ENCODE data around the gene SGMS1. TPM values are rescaled to one million over a fixed set of nuclear protein-coding genes. Genes with fewer than 3 reads are reported as not detected.
"Not testable (repeated sequence)": the region's sequence is repeated elsewhere in the genome, so short reads cannot be mapped to it uniquely, and the experiment has no call there.

SGMS1 gene
- total RNA-seq, 1 donor from 2014 or later, result 37.2 TPM

DNA sequence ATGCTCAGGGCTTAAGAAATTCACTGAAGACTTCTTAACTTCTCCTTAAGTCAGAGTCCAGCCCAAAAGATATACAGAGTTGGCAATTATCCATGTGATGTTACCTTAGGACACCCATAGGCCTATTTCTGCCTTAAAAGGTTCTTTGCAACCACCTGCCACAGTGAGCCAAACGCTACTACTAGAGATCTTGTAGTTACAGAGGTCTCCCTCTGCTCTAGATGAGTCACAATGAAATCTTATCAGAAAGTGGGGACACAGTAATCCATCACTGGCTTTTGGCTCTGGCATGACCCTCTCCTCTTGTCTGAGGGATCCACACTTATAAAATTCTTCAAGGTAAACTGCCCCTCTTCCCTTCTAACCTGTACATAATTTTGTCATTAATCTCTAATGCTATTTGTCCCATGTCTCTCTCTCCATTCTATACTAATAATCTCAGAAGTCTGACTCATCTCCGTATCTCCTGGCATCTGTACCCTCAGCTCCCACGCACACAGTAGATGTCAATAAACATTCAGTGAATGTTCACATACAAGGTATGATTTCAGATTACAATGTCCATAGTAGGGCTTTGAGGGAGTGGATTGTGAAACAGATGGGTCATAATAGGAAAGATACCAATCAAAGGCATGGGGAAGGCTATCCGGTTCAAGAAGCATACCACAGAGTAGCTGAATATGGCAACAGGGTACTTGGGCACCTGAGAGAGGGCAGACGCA, 112.1 kb downstream of the SGMS1 start:
- DNase-seq (ENCODE audit: low spot score), result no peak

GRCh38 chr10:50510517-50511473, 113.0 kb downstream of the SGMS1 start:
- no peak for DNase-seq (ENCODE audit: low spot score)

DNA sequence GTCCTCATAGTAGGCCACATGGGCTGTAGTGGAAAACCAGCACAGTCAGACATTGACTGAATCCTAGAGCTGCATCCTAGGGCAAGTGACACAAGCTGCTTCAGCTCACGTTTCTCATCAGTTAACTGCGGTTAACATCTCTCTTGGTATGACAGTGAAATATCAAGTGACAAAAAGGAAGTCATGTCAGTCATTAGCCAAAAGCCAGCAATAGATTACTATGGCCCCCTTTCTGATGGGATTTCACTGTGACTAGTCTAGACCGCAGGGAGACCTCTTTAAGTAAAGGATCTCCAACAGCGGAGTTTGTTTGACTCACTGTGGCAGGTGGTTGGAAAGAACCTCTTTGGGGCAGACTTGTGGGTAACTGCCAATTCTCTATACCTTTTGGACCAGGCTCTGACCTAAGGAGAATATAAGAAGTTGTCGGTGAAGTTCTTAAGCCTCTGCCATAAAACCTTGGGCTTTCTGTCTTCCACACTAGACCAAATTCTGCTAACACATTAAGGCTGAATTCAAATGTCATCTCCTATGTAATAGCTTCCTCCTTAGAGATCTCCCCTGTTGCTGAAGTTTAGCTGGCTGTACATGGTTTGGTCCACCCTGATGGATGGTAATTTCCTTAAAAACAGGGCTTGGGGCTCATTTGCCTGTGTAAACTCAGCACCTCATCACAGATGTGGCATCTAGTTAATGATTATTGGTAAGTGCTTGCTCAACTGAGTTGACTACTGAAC, 115.3 kb downstream of the SGMS1 start:
- DNase-seq (ENCODE audit: low spot score), result no peak

- no peak for DNase-seq (ENCODE audit: low spot score)
Measured at GRCh38 chr10:50506861-50507573, 116.7 kb downstream of the SGMS1 start.

GRCh38 chr10:50504389-50504788, 119.4 kb downstream of the SGMS1 start:
- no peak for DNase-seq (ENCODE audit: low spot score)

DNA sequence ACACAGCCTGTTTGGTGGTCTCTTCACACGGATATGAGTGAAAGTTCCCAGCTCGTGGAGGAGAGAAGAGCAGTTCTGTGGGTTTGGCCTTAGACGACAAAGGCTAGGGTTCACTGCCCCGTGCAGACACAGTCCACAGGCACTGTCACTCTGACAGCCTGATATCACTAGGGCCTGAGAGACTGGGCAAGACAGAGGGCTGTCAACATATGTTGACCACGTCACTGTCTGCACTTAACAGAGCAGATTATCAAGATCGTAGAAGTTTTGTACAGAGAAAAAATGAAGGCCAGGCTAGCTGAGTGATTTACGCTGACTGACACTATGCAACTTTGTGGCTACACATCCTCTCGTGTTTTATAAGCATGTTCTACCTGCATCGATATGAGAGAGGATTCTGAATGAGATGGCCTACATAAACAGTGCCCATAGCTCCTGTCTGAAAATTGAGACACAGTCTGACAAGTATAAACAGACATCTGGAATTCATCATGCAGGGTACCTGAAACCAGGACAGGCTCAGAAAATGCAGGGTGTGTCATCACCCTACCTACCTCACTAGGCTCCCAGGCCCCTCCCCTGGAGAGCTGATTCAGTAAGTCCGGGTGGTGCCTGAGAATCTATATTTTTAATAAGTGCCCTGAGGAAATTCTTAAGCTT, 120.0 kb downstream of the SGMS1 start:
- no peak for DNase-seq (ENCODE audit: low spot score)

GRCh38 chr10:50503156-50503555, 120.6 kb downstream of the SGMS1 start:
- not testable (repeated sequence) for DNase-seq (ENCODE audit: low spot score)

DNA sequence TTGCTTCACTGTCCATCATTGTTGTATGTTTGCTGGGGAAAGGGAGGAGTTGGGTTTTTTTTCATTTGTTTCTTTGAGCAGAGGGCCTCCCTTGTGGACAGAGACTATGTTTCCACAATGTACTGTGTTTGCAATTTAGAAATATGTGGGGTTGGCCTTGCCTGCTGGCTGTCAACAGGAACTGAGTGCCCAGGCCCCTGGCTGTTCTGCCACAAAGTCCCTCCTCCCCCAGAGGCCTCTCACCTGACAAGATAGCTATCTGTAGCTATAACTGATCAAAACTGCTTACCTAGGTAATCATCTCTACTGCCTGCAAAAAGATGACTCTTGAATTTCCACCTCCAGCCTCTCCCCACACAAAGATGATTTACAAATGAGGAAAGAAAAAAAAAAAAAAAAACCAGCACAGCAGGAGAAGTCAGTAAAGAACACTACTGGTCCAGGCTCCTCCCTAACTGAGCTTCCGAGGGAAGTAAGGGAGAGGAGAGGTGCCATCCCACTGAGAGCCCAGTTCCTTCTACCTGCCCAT, 121.8 kb downstream of the SGMS1 start:
- DNase-seq (ENCODE audit: low spot score), result no peak

GRCh38 chr10:50501478-50501877, 122.3 kb downstream of the SGMS1 start:
- no peak for DNase-seq (ENCODE audit: low spot score)

DNA sequence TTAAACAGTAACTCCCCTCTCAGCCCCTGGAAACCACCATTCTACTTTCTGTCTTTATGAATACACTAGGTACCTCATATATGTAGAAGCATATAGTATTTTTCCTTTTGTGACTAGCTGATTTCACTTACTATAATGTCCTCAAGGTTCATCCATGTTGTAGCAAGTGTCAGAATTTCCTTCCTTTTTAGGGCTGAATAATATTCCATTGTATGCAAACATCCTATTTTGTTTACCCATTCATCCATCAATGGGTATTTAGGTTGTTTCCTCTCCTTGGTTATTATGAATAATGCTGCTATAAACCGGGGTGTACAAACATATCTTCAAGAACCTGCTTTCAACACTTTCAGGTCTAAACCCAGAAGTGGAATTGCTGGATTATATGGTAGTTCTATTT, 125.3 kb downstream of the SGMS1 start:
- no peak for DNase-seq (ENCODE audit: low spot score)

DNA sequence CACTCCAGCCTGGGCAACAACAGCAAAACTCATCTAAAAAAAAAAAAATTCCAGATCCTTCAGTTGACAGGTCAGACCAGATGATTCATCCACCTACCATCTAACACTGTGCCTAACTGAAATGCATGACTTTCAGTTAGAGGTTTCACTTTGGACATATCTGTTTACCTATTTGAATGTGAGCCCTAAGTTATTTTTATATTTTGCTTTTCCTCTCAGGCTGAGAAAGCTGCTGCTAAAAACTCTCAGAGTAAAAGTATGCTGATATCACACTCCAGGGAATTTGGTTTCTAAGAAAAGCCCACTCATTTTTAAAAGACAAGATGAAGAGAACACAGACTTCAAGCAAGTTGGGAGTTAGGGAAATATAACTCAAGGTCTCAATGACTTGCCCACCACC, 126.0 kb downstream of the SGMS1 start:
- DNase-seq (ENCODE audit: low spot score), result no peak

DNA sequence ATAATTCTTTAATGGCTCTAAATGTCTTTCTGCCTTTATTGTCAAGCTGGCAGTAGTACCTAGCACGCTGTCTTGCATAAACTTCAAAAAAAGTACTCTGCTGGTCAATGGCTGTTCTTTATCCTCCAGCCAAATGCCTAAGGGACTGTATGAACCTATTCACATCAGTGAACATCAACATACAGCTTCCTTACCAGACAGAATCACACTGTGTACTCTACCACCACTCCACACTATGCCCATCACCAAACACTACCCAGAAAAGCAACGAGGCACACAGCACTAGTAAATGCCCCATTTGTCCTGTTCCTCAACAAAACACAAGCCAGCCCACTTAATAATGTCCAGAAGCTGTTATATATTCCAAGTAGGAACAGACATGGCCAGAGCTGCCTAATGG, 127.5 kb downstream of the SGMS1 start:
- DNase-seq (ENCODE audit: low spot score), result no peak

DNA sequence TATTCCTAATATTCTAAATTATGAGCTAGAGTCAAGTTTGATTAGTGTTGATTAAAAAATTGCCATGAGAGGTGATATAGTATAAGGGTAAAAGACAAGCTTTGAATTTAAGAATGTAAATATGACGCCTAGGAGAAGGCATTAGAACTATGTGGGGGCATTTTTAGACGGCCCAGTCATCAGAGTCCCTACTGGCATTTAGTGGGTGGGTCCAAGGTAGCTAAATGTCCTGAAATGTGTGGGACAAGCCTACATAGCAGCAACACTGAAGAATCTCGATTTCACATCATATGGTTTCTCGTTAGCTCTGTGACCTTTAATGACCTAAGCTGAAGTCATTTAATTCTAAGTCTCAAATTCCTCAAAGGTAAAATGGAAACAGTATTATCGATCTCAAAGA, 133.5 kb downstream of the SGMS1 start:
- DNase-seq (ENCODE audit: low spot score), result no peak

DNA sequence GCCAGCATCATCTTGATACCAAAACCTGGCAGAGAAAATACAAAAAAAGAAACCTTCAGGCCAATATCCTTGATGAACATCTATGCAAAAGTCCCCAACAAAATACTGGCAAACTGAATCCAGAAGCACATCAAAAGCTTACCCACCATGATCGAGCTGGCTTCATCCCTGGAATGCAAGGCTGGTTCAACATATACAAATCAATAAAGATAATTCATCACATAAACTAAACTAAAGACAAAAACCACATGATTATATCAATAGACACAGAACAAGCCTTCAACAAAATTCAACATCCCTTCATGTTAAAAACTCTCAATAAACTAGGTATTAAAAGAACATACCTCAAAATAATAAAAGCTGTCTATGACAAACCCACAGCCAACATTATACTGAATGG, 139.2 kb downstream of the SGMS1 start:
- DNase-seq (ENCODE audit: low spot score), result not testable (repeated sequence)

DNA sequence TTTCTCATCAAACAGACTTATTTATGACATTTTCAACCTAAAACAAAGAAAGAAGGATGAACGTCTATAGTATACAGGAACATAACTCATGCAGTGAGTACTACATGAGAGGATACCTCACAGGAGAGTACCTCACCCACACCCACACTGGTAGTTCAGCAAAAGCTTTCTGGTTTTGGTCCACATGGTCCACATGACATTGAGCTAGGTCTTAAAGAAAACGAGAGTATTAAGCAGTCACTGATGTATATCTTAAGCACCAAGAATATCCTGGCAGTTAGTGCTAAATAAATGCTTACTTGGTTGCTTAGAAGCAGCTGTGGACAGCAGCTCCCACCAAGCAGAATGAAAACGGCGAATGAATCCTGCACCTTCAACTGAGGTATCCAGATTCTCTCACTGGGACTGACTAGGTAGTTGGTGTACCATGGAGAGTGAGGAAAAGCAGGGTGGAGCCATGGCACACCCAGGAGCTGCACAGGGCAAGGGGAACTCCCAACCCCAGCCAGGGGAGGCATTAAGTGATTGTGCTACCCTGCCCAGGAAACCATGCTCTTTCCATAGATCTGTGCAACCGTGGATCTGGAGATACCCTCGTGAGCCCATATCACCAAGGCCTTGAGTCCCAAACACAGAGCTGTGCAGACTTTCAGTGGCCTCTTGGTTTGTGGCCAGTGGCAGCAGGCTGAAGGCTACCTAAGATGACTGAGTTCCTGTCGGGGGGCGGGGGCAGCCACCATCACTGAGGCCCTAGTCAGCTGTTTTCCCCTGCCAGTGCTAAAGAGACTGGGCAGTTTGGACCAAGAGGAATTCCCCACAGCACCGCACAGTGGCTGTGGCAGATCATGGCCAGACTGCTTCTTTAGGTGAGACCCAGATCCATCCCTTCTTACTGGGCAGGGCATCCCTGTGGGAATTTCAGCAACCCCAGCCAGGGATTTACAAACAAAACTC, 143.4 kb downstream of the SGMS1 start:
- DNase-seq (ENCODE audit: low spot score), result no peak

DNA sequence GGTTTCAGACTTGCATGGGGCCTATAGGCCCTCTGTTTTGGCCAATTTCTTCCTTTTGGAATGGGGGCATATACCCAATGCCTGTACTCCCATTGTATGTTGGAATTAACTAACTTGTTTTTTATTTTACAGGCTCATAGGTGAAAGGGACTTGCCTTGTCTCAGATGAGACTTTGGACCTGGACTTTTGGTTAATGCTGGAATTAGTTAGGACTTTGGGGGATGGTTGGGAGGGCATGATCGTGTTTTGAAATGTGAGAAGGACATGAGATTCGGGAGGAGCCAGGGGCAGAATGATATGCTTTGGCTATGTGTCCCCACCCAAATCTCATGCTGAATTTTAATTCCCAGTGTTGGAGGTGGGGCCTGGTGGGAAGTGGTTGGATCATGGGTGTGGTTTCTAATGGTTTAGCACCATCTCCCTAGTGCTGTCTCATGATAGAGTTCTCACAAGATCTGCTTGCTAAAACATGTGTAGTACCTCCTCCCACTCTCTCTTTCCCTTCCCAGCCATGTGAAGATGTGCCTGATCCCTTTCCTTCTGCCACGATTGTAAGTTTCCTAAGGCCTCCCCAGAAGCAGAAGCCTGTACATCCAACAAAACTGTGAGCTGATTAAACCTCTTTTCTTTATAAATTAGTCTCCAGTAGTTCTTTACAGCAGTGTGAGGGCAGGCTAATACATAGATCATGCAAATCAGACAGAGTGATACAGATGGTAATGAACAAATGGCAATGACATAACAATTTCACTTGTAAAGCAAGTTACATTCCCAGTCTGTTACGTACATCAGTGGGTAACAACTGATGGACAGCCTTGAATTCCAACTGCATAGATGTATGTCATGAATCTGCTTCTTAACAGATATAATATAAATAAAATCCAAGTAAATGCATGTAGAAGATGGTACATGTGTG, 146.2 kb downstream of the SGMS1 start:
- no peak for DNase-seq (ENCODE audit: low spot score)

GRCh38 chr10:50473756-50474155, 150.0 kb downstream of the SGMS1 start:
- DNase-seq (ENCODE audit: low spot score), result no peak

DNA sequence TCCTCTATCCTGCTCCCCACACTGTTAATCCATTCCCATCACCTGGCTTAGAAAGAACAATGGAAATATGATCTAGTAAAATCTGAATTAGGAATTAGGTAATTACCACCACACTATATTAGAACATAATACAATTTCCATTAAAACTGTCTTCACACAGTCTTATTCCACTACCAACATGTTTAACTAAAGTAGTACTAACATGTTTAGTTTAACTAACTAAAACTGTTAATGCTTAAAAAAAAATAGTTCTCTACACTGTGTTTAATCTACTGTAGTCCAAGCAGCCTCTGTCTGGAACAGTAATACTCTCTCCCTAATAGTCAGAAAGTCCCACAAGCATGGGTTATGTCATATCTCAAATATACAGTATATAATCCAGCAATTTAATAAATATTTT, 150.8 kb downstream of the SGMS1 start:
- DNase-seq (ENCODE audit: low spot score), result no peak

Measured in mesenteric fat pad (tissue), 1 donor.